Activated CD8-positive, alpha-beta memory T cell treated with anti-CD3 and anti-CD28 coated beads, Interleukin-2, amount 50 U/mL, for 1 hour (primary cell): ENCODE results near the gene DEFB116.
"Not testable (repeated sequence)": the region's sequence is repeated elsewhere in the genome, so short reads cannot be mapped to it uniquely, and the experiment has no call there.

Experiments used
- DNase-seq: peaks from one replicate; pipeline ENCODE4 v3.0.0-alpha.2; 2020; ENCODE audit errors: extremely low read depth

DEFB116 gene

GRCh38 chr20:31308535-31309162, at the start of gene DEFB116:
DEFB116 (minus strand) TSS chr20:31308585; CDS start chr20:31308585, 0 bp downstream.
- DNase-seq, result no peak

- DNase-seq, result no peak
Measured at GRCh38 chr20:31355981-31356380, 47.6 kb upstream of the DEFB116 start.

- no peak for DNase-seq
Measured at GRCh38 chr20:31341470-31341869, 33.1 kb upstream of the DEFB116 start.

GRCh38 chr20:31330893-31331292, 22.5 kb upstream of the DEFB116 start:
- no peak for DNase-seq

GRCh38 chr20:31322504-31322903, 14.1 kb upstream of the DEFB116 start:
- no peak for DNase-seq

- not testable (repeated sequence) for DNase-seq
Measured at GRCh38 chr20:31284964-31285363, 23.4 kb downstream of the DEFB116 start.

- DNase-seq, result no peak
Measured at GRCh38 chr20:31278178-31278577, 30.2 kb downstream of the DEFB116 start.

GRCh38 chr20:31274441-31274840, 33.9 kb downstream of the DEFB116 start:
- DNase-seq, result no peak

GRCh38 chr20:31260326-31260932, 48.0 kb downstream of the DEFB116 start:
- DNase-seq, result no peak

GRCh38 chr20:31257364-31257763, 51.0 kb downstream of the DEFB116 start, which contains the start of gene DEFB115:
DEFB115 (plus strand) TSS chr20:31257664; CDS start chr20:31257664, 0 bp downstream.
- no peak for DNase-seq

- no peak for DNase-seq
Measured at GRCh38 chr20:31256959-31257358, 51.4 kb downstream of the DEFB116 start.
